H9 (cell line): ENCODE measurements around the gene P3R3URF. TPM values are rescaled to one million over a fixed set of nuclear protein-coding genes. Genes with fewer than 3 reads are reported as not detected.

Experiments
- DNase-seq: peaks from one replicate; pipeline ENCODE4 v3.0.0-alpha.2; 2017
- H2AFZ ChIP-seq: one replicate; pipeline ENCODE4 v1.6.1; 2013; ENCODE audit warnings: mild to moderate bottlenecking, low read length, control low read depth, moderate library complexity
- H2AK5ac ChIP-seq: 2 replicates; pipeline ENCODE4 v1.6.1; 2013; ENCODE audit warnings: low read length, control low read depth, mixed read lengths; ENCODE audit not compliant: insufficient read length
- H2BK120ac ChIP-seq: one replicate; pipeline ENCODE4 v1.6.1; 2013; ENCODE audit warnings: low read depth, mild to moderate bottlenecking, low read length, control low read depth, inconsistent platforms; ENCODE audit not compliant: poor library complexity, severe bottlenecking
- H2BK12ac ChIP-seq: 2 replicates; pipeline ENCODE4 v1.6.1; 2013; ENCODE audit warnings: low read length, control low read depth, mixed read lengths, low read depth; ENCODE audit not compliant: insufficient read length
- H2BK15ac ChIP-seq: 2 replicates; pipeline ENCODE4 v1.6.1; 2013; ENCODE audit warnings: low read depth, low read length, control low read depth
- H2BK20ac ChIP-seq: one replicate; pipeline ENCODE4 v1.6.1; 2013; ENCODE audit warnings: low read depth, mild to moderate bottlenecking, low read length, control low read depth, inconsistent platforms; ENCODE audit not compliant: poor library complexity, severe bottlenecking
- H2BK5ac ChIP-seq: 2 replicates; pipeline ENCODE4 v1.6.1; 2013; ENCODE audit warnings: low read length, control low read depth, mixed read lengths; ENCODE audit not compliant: insufficient read length
- H3K14ac ChIP-seq: 2 replicates; pipeline ENCODE4 v1.6.1; 2013; ENCODE audit warnings: low read length, control low read depth; ENCODE audit not compliant: insufficient read depth
- H3K18ac ChIP-seq: 2 replicates; pipeline ENCODE4 v1.6.1; 2013; ENCODE audit warnings: low read depth, mild to moderate bottlenecking, mixed read lengths, low read length, control low read depth; ENCODE audit not compliant: insufficient read length
- H3K23ac ChIP-seq: 2 replicates; pipeline ENCODE4 v1.6.1; 2013; ENCODE audit warnings: low read length, control low read depth, mixed read lengths, low read depth; ENCODE audit not compliant: insufficient read length
- H3K23me2 ChIP-seq: 2 replicates; pipeline ENCODE4 v1.6.1; 2013; ENCODE audit warnings: low read depth, mild to moderate bottlenecking, mixed read lengths, low read length, control low read depth; ENCODE audit not compliant: insufficient read length, poor library complexity, severe bottlenecking
- H3K27ac ChIP-seq: 2 replicates; pipeline ENCODE4 v1.5.1; 2013; ENCODE audit warnings: low read length, control low read depth, mixed read lengths, low read depth; ENCODE audit not compliant: insufficient read length
- H3K27me3 ChIP-seq: 2 replicates; pipeline ENCODE4 v1.6.1; 2013; ENCODE audit warnings: low read length, control low read depth, inconsistent platforms; ENCODE audit not compliant: insufficient read depth
- H3K4ac ChIP-seq: 2 replicates; pipeline ENCODE4 v1.6.1; 2013; ENCODE audit warnings: low read depth, mild to moderate bottlenecking, control low read depth, inconsistent platforms, low read length, moderate library complexity
- H3K4me1 ChIP-seq: 2 replicates; pipeline ENCODE4 v1.6.1; 2013; ENCODE audit warnings: low read length, control low read depth, inconsistent platforms; ENCODE audit not compliant: insufficient read depth
- H3K4me2 ChIP-seq: 2 replicates; pipeline ENCODE4 v1.6.1; 2013; ENCODE audit warnings: low read length, control low read depth, mixed read lengths; ENCODE audit not compliant: insufficient read length, insufficient read depth
- H3K56ac ChIP-seq: 2 replicates; pipeline ENCODE4 v1.6.1; 2013; ENCODE audit warnings: low read depth, mild to moderate bottlenecking, mixed read lengths, low read length, control low read depth; ENCODE audit not compliant: insufficient read length
- H3K79me1 ChIP-seq: 2 replicates; pipeline ENCODE4 v1.6.1; 2013; ENCODE audit warnings: low read depth, mild to moderate bottlenecking, moderate library complexity, low read length, control low read depth, inconsistent platforms; ENCODE audit not compliant: insufficient read depth, poor library complexity, severe bottlenecking
- H3K79me2 ChIP-seq: 2 replicates; pipeline ENCODE4 v1.6.1; 2013; ENCODE audit warnings: low read length, control low read depth, inconsistent platforms; ENCODE audit not compliant: insufficient read depth
- H3K9ac ChIP-seq: 2 replicates; pipeline ENCODE4 v1.6.1; 2013; ENCODE audit warnings: low read length, control low read depth, mixed read lengths; ENCODE audit not compliant: insufficient read length; ENCODE audit errors: extremely low read depth
- H3K9me3 ChIP-seq: one replicate; pipeline ENCODE4 v1.6.1; 2013; ENCODE audit warnings: low read depth, low read length, inconsistent platforms; ENCODE audit not compliant: control insufficient read depth
- H3T11ph ChIP-seq: one replicate; pipeline ENCODE4 v1.6.1; 2013; ENCODE audit warnings: mild to moderate bottlenecking, low read length, control low read depth, inconsistent platforms
- H4K20me1 ChIP-seq: one replicate; pipeline ENCODE4 v1.6.1; 2013; ENCODE audit not compliant: control insufficient read depth, insufficient read length, insufficient read depth
- H4K5ac ChIP-seq: 2 replicates; pipeline ENCODE4 v1.6.1; 2013; ENCODE audit warnings: low read depth, mild to moderate bottlenecking, mixed read lengths, low read length, control low read depth; ENCODE audit not compliant: insufficient read length
- H4K8ac ChIP-seq: replicated peaks from 2 replicates; pipeline ENCODE4 v1.6.1; 2013; ENCODE audit warnings: low read length, control low read depth, mixed read lengths, low read depth; ENCODE audit not compliant: insufficient read length
- H4K91ac ChIP-seq: 2 replicates; pipeline ENCODE4 v1.6.1; 2013; ENCODE audit warnings: low read depth, mild to moderate bottlenecking, moderate library complexity, mixed read lengths, low read length, control low read depth; ENCODE audit not compliant: insufficient read length
- H3K27ac Mint-ChIP-seq, 3 experiments: 2 replicates in 2 of 3; 3 replicates in 1 of 3; pipeline ENCODE4 v1.8.0; 2020 to 2021; ENCODE audit warnings: mixed read lengths in 3 of 3, mild to moderate bottlenecking in 1 of 3, moderate library complexity in 1 of 3
- H3K27me3 Mint-ChIP-seq: 2 replicates; pipeline ENCODE4 v1.8.0; 2021; ENCODE audit warnings: low read depth, mild to moderate bottlenecking, moderate library complexity, mixed read lengths
- H3K36me3 Mint-ChIP-seq, 3 experiments: 2 replicates in 2 of 3; 3 replicates in 1 of 3; pipeline ENCODE4 v1.8.0; 2020 to 2021; ENCODE audit warnings: low read depth in 3 of 3, mixed read lengths in 3 of 3; ENCODE audit not compliant: insufficient read depth in 1 of 3
- H3K4me1 Mint-ChIP-seq, 2 experiments: 2 replicates each; pipeline ENCODE4 v1.8.0; 2020; ENCODE audit warnings: mixed read lengths in 2 of 2
- H3K4me3 Mint-ChIP-seq, 2 experiments: 2 replicates in 1 of 2; 3 replicates in 1 of 2; pipeline ENCODE4 v1.8.0; 2020 to 2021; ENCODE audit warnings: mild to moderate bottlenecking in 2 of 2, mixed read lengths in 2 of 2, moderate library complexity in 1 of 2
- H3K9me3 Mint-ChIP-seq, 2 experiments: 2 replicates in 1 of 2; 3 replicates in 1 of 2; pipeline ENCODE4 v1.8.0; 2020; ENCODE audit warnings: mild to moderate bottlenecking in 2 of 2, mixed read lengths in 2 of 2, moderate library complexity in 1 of 2
- WGBS: extraction: QIAGEN DNeasy Blood & Tissue Kit; methylation state at CpG from one replicate; pipeline ENCODE4 v1.1.7; 2013; ENCODE audit warnings: missing lambda C conversion rate, low lambda C conversion rate, mixed read lengths; ENCODE audit not compliant: insufficient read length; ENCODE audit errors: extremely low coverage; 5-methylcytosine and 5-hydroxymethylcytosine counted together
- total RNA-seq: library from RNA; stranded (reverse); gene quantifications from 2 replicates; pipeline ENCODE4 v1.2.1, GENCODE V29; 2021
- TF ChIP-seq, protein P1 (sequence below): fragments of 200-600 bp; sonication (generic); conservative IDR thresholded peaks from 3 replicates; pipeline ENCODE4 v1.8.0; 2021; ENCODE audit warnings: antibody characterized with exemption, mild to moderate bottlenecking

The P3R3URF gene
- total RNA-seq, 1 experiment from 2014 or later = not detected

DNA sequence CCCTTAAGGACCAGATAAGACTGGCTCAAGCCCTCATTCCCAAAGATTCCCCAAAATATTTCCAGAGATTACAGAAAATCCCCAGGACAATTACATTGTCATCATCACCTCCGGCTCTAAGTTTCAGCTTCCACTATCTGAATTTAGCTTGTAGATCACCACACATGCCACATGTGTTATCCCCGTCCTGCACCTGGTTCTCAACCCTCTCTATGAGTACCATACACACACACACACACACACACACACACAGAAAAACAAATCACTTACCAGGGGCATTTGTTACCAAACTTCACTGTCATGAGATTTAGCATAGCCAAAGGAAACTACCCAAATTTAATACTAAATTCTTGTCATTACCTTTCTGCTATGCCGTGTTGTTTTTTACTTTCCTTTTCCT, 16.8 kb downstream of the P3R3URF start:
- Histone ChIP-seq H4K8ac (no peak overlapping the region), H2BK5ac (no peak overlapping the region), H3K9me3 (no peaks in the 10 kb centered on the region), H3T11ph (no peak overlapping the region), H3K79me1 (no peaks in the 10 kb centered on the region), H4K91ac (no peak overlapping the region), H2BK20ac (no peak overlapping the region), H3K4me1 (no peaks in the 10 kb centered on the region), H2BK120ac (no peak overlapping the region), H3K4ac (no peak overlapping the region), H3K14ac (no peak overlapping the region), H2AK5ac (no peak overlapping the region), H3K27ac (no peak overlapping the region), H3K23me2 (no peaks in the 10 kb centered on the region), H3K56ac (no peak overlapping the region), H4K20me1 (no peaks in the 10 kb centered on the region), H2AFZ (no peak overlapping the region), H3K4me2 (no peak overlapping the region), H2BK15ac (no peak overlapping the region), H3K18ac (no peak overlapping the region), H3K79me2 (no peaks in the 10 kb centered on the region), H2BK12ac (no peak overlapping the region), H4K5ac (no peak overlapping the region), H3K27me3 (no peaks in the 10 kb centered on the region), H3K23ac (no peak overlapping the region), H3K9ac (no peak overlapping the region)
- no peak overlapping the region for H3K4me3 Mint-ChIP-seq
- H3K27me3 Mint-ChIP-seq = peaks cover 2% of the 10 kb centered on the region; the same call in 1 of the 2 replicates
- WGBS = no CpG with 5 or more reads among the region's 3 CpGs
- no peaks in the 10 kb centered on the region for H3K4me1 Mint-ChIP-seq
- H3K27ac Mint-ChIP-seq = no peak overlapping the region
- H3K36me3 Mint-ChIP-seq = no peaks in the 10 kb centered on the region; a peak in 1 of 7 replicates
- no peaks in the 10 kb centered on the region for H3K9me3 Mint-ChIP-seq
- DNase-seq = no peak
- TF ChIP-seq, protein P1, sequence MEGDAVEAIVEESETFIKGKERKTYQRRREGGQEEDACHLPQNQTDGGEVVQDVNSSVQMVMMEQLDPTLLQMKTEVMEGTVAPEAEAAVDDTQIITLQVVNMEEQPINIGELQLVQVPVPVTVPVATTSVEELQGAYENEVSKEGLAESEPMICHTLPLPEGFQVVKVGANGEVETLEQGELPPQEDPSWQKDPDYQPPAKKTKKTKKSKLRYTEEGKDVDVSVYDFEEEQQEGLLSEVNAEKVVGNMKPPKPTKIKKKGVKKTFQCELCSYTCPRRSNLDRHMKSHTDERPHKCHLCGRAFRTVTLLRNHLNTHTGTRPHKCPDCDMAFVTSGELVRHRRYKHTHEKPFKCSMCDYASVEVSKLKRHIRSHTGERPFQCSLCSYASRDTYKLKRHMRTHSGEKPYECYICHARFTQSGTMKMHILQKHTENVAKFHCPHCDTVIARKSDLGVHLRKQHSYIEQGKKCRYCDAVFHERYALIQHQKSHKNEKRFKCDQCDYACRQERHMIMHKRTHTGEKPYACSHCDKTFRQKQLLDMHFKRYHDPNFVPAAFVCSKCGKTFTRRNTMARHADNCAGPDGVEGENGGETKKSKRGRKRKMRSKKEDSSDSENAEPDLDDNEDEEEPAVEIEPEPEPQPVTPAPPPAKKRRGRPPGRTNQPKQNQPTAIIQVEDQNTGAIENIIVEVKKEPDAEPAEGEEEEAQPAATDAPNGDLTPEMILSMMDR = no peak
